GM10266 (cell line): ENCODE data around the gene SLC25A41.
A peak's percentile ranks its signal among the peaks of the same experiment; 100 is the strongest.

Experiments used
- DNase-seq: peaks from one replicate; pipeline ENCODE4 v3.0.0; 2012; ENCODE audit errors: extremely low spot score
- CTCF ChIP-seq: IDR thresholded peaks from 2 replicates; pipeline ENCODE4 v1.5.1; 2012; ENCODE audit warnings: mild to moderate bottlenecking, low read depth; ENCODE audit not compliant: control insufficient read depth, insufficient read depth; ENCODE audit errors: missing control alignments

Gene SLC25A41

GRCh38 chr19:6396305-6396704, 37.3 kb downstream of the SLC25A41 start:
- DNase-seq = no peak
- TF ChIP-seq CTCF = no peak

GRCh38 chr19:6394831-6395230, 38.7 kb downstream of the SLC25A41 start:
- no peak for TF ChIP-seq CTCF
- no peak for DNase-seq

GRCh38 chr19:6393983-6394412, 39.6 kb downstream of the SLC25A41 start:
- DNase-seq = no peak
- TF ChIP-seq CTCF = no peak

GRCh38 chr19:6393074-6393982, 40.2 kb downstream of the SLC25A41 start, which contains the start of gene GTF2F1:
GTF2F1 (minus strand) TSS chr19:6393164; CDS start chr19:6392995, 169 bp downstream.
- DNase-seq = peak; percentile 97
- TF ChIP-seq CTCF = peak; percentile 24

GRCh38 chr19:6392221-6393073, 41.1 kb downstream of the SLC25A41 start:
- TF ChIP-seq CTCF = no peak
- no peak for DNase-seq

- TF ChIP-seq CTCF = no peak
- no peak for DNase-seq
Measured at GRCh38 chr19:6387372-6387771, 46.2 kb downstream of the SLC25A41 start.
